Mucosa of gallbladder (tissue), 1 donor: ENCODE results near the gene EHD3. TPM values are rescaled to one million over a fixed set of nuclear protein-coding genes. Genes with fewer than 3 reads are reported as not detected.
"Not testable (repeated sequence)": the region's sequence is repeated elsewhere in the genome, so short reads cannot be mapped to it uniquely, and the experiment has no call there.

Experiments
- DNase-seq: peaks from one replicate; pipeline ENCODE4 v3.0.0-alpha.2; 2020; ENCODE audit warnings: low spot score
- total RNA-seq: library from RNA; stranded (reverse); gene quantifications from one replicate; pipeline ENCODE4 v1.2.1, GENCODE V29; 2021
- donor health status: DM: no; HTN: no; CAD: no.

The EHD3 gene
- total RNA-seq, 1 donor from 2014 or later: 6.7 TPM

DNA sequence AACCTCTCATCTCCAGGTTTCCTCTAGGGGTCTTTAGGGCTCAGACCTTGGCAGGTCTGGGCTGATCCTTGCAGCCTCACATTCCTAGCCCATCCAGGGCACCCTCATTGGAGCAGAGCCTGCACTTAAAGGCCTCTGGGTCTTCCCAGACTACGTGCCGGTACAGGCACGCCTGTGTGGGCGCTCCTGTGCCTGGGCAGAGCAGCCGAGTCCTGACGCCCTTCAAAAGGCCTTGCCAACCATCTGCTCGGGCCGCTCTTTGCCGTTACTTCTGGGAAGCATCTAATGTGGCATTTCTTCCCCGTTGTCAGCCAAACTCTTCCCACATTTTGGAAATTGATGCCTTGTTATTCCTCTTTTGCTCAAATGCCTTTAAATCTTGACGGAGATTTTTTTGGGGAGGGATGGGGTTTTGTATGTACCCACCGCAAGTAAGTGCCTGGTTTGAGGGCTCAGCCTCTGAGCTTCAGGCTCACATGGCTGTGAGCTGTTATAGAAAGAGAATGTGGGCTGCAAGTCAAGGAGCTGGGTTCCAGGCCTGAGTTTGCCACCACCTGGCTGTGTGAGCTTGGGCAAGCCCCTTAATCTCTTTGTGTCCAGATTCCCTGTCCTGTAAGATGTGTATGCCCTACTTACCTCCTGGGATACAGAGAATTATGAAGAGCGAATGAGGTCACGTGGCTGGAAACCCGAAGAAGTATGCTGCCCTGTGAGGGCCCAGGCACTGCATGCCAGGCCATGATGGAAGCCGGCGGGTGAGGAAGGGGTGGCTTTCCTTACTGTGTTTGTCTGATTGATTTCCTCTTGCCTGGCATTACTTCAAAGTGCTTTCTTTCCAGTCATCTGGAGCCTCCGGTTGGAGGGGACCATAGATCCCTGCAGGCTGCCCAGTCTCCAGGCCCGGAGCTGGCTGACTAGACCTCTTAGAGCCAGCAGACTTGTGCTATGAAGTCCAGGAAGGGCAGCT is 20.6 kb downstream of the EHD3 start:
- DNase-seq: no peak

DNA sequence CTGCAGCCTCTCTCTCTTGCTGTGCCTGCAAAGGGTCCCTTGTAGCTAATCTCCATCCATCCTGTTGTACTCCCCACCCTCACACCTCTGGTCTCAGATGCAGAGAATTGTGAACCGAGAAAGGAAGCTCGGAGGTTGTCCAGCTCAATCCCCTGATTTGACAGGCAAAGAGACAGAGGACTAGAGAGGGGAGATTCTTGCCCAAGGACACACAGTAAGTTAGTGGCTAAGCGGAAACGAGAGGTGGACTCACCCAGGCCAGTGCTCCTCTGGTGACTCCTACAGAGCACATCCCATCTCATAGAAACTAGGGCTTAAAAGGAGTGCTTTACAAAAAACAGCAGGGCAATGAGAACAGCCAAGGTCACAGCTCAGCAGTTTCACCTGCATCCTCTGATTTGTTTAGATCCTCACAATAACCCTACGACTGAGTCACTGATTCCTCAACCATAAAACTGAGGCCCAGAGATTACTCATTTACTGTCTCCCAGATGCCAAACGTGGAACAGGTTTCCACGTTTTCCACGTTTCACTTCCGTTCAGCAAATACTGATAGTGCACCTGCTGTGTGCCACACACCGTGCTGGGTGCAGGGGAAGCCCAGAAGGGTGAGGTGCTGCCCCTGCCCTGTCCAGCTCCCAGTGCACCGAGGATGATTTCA is 22.1 kb downstream of the EHD3 start:
- no peak for DNase-seq

DNA sequence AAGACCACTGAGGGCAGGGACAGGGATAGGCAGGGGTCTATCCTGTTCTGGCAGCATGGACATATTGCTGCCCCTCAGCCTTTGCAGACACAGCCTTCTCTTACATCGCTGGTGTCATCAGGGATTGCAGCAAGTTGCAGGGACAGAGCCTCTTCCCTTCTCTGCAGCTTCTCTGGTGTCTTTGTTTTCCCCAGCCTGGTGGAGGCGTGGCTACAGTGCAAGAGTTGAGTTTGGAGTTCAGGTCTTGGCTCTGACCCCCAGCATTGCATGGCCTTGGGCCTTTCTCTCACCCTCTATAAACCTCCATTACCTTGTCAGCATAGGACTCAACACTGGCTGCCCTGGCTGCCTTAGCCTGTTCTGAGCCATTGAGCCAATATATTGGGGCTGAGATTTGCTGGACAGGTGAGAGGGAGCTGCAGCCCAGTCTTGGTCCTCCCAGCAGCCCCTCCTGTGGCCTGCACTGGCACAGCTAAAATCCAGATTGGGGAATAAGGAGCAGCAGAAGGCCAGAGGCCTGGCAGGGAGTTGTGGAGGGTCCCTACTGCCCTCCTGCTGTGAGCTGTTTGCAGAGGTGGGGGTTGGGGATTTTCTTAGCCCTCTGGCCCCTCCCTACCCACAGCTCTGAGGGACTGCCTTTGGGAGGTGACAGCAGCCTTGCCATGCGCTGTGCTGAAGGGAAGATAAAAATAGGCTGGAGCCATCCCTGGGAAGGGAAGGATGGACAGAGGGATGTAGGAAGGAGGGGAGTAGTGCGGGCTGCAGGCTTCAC is 22.8 kb downstream of the EHD3 start:
- no peak for DNase-seq

DNA sequence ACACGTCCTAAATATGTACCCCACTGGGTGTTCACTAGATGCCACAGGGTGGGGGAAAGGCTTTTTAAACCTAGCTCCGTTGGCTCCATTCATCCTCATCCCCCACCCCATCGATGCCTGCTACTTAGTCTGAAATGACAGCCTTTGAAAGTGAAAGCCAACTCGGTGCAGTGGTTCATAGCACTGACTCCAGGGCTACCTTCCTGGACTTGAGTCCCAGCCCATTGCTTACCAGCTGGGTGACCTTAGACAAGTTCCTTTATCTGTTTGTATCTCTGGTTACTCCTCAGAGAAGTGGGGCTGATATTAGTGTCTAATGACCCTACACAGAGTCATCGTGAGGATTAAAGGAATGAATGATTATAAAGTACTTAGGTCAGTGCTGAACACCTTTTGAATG is 24.4 kb downstream of the EHD3 start:
- DNase-seq: no peak

- no peak for DNase-seq
Observed at GRCh38 chr2:31259075-31259474, 25.1 kb downstream of the EHD3 start.

DNA sequence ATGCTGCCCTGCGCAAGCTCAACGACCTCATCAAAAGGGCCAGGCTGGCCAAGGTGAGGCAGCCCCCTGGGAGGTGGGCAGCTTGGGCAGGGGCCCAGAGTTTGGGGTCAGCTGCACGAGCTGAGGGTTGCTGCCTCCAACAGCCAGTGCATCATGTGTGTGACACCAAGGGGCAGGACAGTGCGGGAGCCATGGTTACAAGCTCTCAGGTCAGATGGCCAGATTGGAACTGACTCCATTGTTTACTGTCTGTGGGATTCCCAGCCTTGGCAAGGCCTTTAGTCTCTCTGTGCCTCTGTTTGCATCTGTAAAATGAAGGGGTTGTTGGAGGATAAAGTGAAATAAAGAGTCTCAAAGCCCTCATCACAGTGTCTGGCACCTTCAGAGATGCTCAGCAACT is 26.9 kb downstream of the EHD3 start:
- no peak for DNase-seq

GRCh38 chr2:31263636-31264190 is 29.8 kb downstream of the EHD3 start:
- no peak for DNase-seq

- no peak for DNase-seq
Observed at GRCh38 chr2:31265234-31265633, 31.3 kb downstream of the EHD3 start.

DNA sequence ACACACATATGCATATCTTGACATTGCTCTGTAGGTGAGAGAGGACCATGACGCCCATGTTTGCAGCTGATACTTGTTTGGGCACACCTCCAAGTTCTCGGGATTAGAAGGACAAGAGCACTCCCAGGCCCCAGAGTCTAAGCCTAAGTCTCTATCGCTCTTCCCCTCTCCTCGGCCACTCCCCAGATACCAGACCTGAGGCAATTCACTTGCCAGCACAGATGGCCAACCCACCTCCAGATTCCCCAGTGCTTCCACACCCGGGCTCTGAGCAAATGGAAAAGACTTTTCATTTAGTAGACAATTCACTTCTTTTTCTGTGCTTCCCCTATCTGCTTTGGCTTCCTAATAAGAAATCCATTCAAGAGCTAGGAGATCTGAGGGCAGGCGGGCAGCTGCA is 32.9 kb downstream of the EHD3 start:
- no peak for DNase-seq

DNA sequence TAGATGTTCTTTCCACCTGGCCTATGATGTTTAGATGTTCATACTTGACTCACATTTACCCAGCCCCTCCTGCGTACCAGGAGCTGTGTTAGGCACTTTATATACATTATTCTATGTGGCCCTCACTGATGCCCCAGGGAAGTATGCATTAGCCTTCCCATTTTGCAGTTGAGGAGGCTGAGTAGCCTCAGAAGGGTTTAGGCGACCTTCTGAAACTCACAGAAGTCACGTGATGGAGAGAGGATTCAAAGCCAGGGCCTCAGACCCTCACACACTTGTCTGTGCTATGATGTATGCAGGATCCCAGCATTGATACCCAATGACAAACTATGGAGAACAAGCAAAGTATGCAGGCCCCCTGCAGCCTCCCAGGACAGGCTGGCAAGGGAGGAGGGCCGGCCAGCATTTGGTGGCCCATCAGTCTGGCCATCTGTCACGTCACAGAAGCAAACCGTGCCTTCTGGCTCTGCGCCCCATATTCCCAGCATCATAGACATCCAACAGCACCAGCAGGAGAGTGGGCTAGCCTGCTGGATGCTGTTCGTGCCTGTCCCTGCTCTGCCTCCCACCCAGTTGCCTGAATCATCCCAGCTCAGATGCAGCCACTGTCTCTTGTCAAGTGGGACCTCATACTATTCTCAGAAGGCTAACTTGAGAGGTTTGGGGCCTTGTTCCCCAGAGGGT is 33.6 kb downstream of the EHD3 start:
- DNase-seq: no peak

- DNase-seq: no peak
Observed at GRCh38 chr2:31268344-31268743, 34.4 kb downstream of the EHD3 start.

DNA sequence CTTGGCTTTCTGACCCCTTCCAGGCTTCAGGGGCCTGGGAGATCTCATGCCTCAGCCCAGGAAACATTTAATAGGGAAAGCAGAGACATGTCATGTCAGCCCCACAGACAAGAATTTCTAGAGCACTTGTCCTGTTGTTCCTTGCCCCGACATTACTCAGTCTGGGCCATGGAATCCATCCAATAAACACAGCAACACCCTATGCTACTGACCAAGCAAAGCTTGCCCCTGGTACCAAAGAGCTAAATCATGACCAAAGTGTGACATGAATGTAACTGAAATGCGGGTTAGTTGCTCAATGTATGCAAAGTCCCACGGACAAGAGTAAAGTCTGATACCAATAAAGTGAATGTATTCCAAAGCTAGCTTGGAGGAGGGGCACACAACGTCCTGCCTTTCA is 35.1 kb downstream of the EHD3 start:
- no peak for DNase-seq

DNA sequence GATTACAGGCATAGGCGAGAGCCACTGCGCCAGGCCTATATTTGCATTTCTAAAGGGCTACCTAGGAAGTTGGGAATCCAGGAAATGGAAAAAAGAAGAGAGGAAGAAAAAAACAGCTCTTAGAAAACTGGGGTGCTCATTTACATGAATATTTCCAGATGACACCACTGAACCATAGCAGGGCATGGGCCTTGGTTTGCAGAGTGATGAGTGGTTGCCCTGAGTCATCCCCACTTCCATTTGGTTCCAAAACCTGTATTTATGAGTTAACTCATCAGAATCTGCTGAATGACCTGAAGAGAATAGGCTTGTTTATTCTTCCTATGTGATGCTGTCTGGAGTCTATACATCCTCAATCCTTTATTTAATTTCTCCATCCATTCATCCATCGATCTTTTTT is 36.2 kb downstream of the EHD3 start:
- no peak for DNase-seq

GRCh38 chr2:31270822-31271231 is 36.9 kb downstream of the EHD3 start:
- no peak for DNase-seq

DNA sequence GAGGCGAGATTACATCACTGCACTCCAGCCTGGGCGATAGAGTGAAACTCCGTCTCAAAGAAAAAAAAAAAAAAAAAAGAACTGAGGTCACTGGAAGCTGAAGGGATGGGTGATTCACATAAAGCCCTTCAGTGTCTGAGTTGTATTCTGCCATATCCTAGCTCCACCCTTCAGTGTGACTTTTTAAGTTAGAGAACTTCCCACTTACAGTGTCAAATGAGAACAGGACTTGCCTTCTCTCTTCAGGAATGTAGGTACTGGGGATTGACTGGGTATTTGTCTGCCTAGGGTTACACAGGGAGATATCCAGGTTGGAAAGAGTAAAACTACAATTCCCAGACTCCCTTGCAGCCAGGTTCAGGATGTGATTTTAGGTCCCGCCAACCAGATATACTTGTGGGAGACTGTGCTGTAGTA is 37.9 kb downstream of the EHD3 start:
- DNase-seq: no peak

GRCh38 chr2:31274401-31275075 is 40.6 kb downstream of the EHD3 start:
- no peak for DNase-seq

GRCh38 chr2:31275976-31276375 is 42.0 kb downstream of the EHD3 start:
- no peak for DNase-seq

DNA sequence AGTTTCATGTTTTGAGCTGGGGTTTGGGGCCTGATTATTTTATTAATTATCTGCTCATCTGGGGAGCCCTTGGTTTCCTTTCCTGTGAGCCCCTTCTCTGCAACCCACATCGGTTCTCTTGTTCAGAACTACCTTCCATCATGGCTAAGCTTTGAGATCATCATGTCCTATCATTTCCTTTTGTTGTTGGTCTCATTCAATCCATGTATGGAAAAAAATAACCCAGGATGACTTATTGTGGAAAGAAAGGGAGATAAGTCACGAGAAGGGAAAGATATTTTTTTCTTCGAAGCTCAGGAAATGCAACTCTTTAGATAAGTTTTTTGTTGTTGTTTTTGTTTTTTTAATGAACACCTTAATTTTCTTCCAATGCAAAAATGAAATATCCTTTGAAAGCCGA is 43.7 kb downstream of the EHD3 start:
- no peak for DNase-seq

DNA sequence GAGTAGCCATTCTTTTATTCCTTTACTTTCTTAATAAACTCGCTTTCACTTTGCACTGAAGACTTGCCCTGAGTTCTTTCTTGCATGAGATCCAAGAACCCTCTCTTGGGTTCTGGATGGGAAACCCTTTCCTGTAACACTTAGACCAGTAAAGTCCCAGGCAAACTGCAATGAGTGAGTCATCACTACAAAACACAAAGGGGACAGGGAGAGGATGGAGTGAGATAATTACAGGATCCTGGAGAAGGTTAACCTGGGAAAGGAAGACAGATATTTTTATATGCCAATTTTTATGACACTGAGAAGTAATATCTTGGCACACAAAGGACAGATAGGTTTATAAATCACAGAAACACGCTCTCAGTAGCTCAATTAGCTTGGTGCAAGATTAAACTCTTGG is 48.7 kb downstream of the EHD3 start:
- no peak for DNase-seq

GRCh38 chr2:31283193-31283919 is 49.4 kb downstream of the EHD3 start:
- DNase-seq: not testable (repeated sequence)
